ENCODE measurements around the gene TNIK. TPM values are rescaled to one million over a fixed set of nuclear protein-coding genes. Genes with fewer than 3 reads are reported as not detected.

The TNIK gene
- polyA plus RNA-seq, 1 donor from 2014 or later = 19.3 TPM

- Histone ChIP-seq H3K36me3 (ENCODE audit: insufficient read depth, low read length) (no peaks in the 10 kb centered on the region), H3K4me3 (ENCODE audit: low read length) (no peak overlapping the region), H3F3A (ENCODE audit: insufficient read depth, low read length, poor library complexity, severe bottlenecking) (no peaks in the 10 kb centered on the region), H4K20me1 (ENCODE audit: insufficient read depth) (no peaks in the 10 kb centered on the region), H3K9me2 (ENCODE audit: insufficient read depth, low read length) (no peaks in the 10 kb centered on the region), H3K9ac (ENCODE audit: low read length) (no peak overlapping the region), H3K79me2 (replicated peaks; ENCODE audit: insufficient read depth, low read length) (no peaks in the 10 kb centered on the region), H3K27ac (ENCODE audit: low read length) (no peak overlapping the region), H3K27me3 (ENCODE audit: insufficient read depth, low read depth, low read length) (no peaks in the 10 kb centered on the region), H2AFZ (ENCODE audit: low read depth, low read length) (no peak overlapping the region), H3K4me2 (ENCODE audit: low read length) (no peak overlapping the region), H3K9me3 (ENCODE audit: low read length) (no peaks in the 10 kb centered on the region)
- TF ChIP-seq REST (IDR thresholded peaks at IDR 0.05; ENCODE audit: borderline replicate concordance) = no peak
- TF ChIP-seq MXI1 (conservative IDR thresholded peaks at IDR 0.05; ENCODE audit: poor library complexity, severe bottlenecking) = no peak
- no peak for TF ChIP-seq EZH2 (IDR thresholded peaks at IDR 0.05; ENCODE audit: borderline replicate concordance, insufficient read depth, low read length, poor library complexity, severe bottlenecking)
- TF ChIP-seq TAF1 (IDR thresholded peaks at IDR 0.05; ENCODE audit: low read depth) = no peak
- no peak for TF ChIP-seq POLR2AphosphoS5 (IDR thresholded peaks at IDR 0.05)
- TF ChIP-seq EP300 (conservative IDR thresholded peaks at IDR 0.05; ENCODE audit: poor library complexity, severe bottlenecking) = no peak
- TF ChIP-seq RAD21 (conservative IDR thresholded peaks at IDR 0.05) = no peak
- no peak for TF ChIP-seq CTCF (IDR thresholded peaks at IDR 0.05; ENCODE audit: poor library complexity, severe bottlenecking)
- no peak for TF ChIP-seq SMC3 (conservative IDR thresholded peaks at IDR 0.05; ENCODE audit: poor library complexity)
Measured at GRCh38 chr3:171311784-171312183, 148.4 kb downstream of the TNIK start.

- H3F3A ChIP-seq (ENCODE audit: insufficient read depth, low read length, poor library complexity, severe bottlenecking) = no peaks in the 10 kb centered on the region
- H3K27me3 ChIP-seq (ENCODE audit: insufficient read depth, low read depth, low read length) = no peaks in the 10 kb centered on the region
- no peak overlapping the region for H2AFZ ChIP-seq (ENCODE audit: low read depth, low read length)
- no peak overlapping the region for H3K4me3 ChIP-seq (ENCODE audit: low read length)
- H3K9me3 ChIP-seq (ENCODE audit: low read length) = no peaks in the 10 kb centered on the region
- no peak overlapping the region for H3K27ac ChIP-seq (ENCODE audit: low read length)
- no peaks in the 10 kb centered on the region for H3K79me2 ChIP-seq (replicated peaks; ENCODE audit: insufficient read depth, low read length)
- no peaks in the 10 kb centered on the region for H3K9me2 ChIP-seq (ENCODE audit: insufficient read depth, low read length)
- TF ChIP-seq EP300 (conservative IDR thresholded peaks at IDR 0.05; ENCODE audit: poor library complexity, severe bottlenecking) (no peak), REST (IDR thresholded peaks at IDR 0.05; ENCODE audit: borderline replicate concordance) (no peak), RAD21 (conservative IDR thresholded peaks at IDR 0.05) (no peak), MXI1 (conservative IDR thresholded peaks at IDR 0.05; ENCODE audit: poor library complexity, severe bottlenecking) (no peak), CTCF (IDR thresholded peaks at IDR 0.05; ENCODE audit: poor library complexity, severe bottlenecking) (no peak), SMC3 (conservative IDR thresholded peaks at IDR 0.05; ENCODE audit: poor library complexity) (no peak), POLR2AphosphoS5 (IDR thresholded peaks at IDR 0.05) (no peak), EZH2 (IDR thresholded peaks at IDR 0.05; ENCODE audit: borderline replicate concordance, insufficient read depth, low read length, poor library complexity, severe bottlenecking) (no peak), TAF1 (IDR thresholded peaks at IDR 0.05; ENCODE audit: low read depth) (no peak)
- H4K20me1 ChIP-seq (ENCODE audit: insufficient read depth) = no peaks in the 10 kb centered on the region
- H3K36me3 ChIP-seq (ENCODE audit: insufficient read depth, low read length) = no peaks in the 10 kb centered on the region
- H3K4me2 ChIP-seq (ENCODE audit: low read length) = no peak overlapping the region
- H3K9ac ChIP-seq (ENCODE audit: low read length) = no peak overlapping the region
Measured at GRCh38 chr3:171309906-171310359, 150.3 kb downstream of the TNIK start.
